HEK293 (cell line): ENCODE data around the gene GNLY.

ENCODE experiments used
- EGR2 ChIP-seq: fragments of 450-650 bp; formaldehyde crosslinking; IDR thresholded peaks from 2 replicates; pipeline ENCODE4 v1.5.1; 2016; ENCODE audit warnings: low read depth, missing biosample characterization, missing genetic modification characterization
- GLIS1 ChIP-seq: fragments of 450-650 bp; formaldehyde crosslinking; IDR thresholded peaks from 2 replicates; pipeline ENCODE4 v1.5.1; 2016; ENCODE audit warnings: missing biosample characterization, missing genetic modification characterization
- KLF17 ChIP-seq: fragments of 450-650 bp; formaldehyde crosslinking; IDR thresholded peaks from 2 replicates; pipeline ENCODE4 v1.5.1; 2016; ENCODE audit warnings: missing biosample characterization, missing genetic modification characterization
- KLF9 ChIP-seq: fragments of 450-650 bp; formaldehyde crosslinking; IDR thresholded peaks from 2 replicates; pipeline ENCODE4 v1.5.1; 2016; ENCODE audit warnings: missing biosample characterization, missing genetic modification characterization, low read depth
- OSR2 ChIP-seq: fragments of 450-650 bp; formaldehyde crosslinking; IDR thresholded peaks from 2 replicates; pipeline ENCODE4 v1.5.1; 2016; ENCODE audit warnings: missing biosample characterization, missing genetic modification characterization
- PRDM1 ChIP-seq: fragments of 450-650 bp; formaldehyde crosslinking; IDR thresholded peaks from 2 replicates; pipeline ENCODE4; 2016; ENCODE audit warnings: missing biosample characterization, missing genetic modification characterization
- SETDB1 ChIP-seq: IDR thresholded peaks from one replicate; pipeline ENCODE4 v1.6.1; 2017; ENCODE audit warnings: mild to moderate bottlenecking, low read length, moderate library complexity, mixed read lengths; ENCODE audit not compliant: insufficient read length
- SP2 ChIP-seq: fragments of 450-650 bp; formaldehyde crosslinking; IDR thresholded peaks from 2 replicates; pipeline ENCODE4 v1.5.1; 2016; ENCODE audit warnings: missing biosample characterization, missing genetic modification characterization
- ZBTB8A ChIP-seq: fragments of 450-650 bp; formaldehyde crosslinking; IDR thresholded peaks from 2 replicates; pipeline ENCODE4 v1.5.1; 2016; ENCODE audit warnings: missing biosample characterization, missing genetic modification characterization
- ZIC2 ChIP-seq: fragments of 450-650 bp; formaldehyde crosslinking; IDR thresholded peaks from 2 replicates; pipeline ENCODE4 v1.5.1; 2016; ENCODE audit warnings: missing biosample characterization, missing genetic modification characterization
- ZNF302 ChIP-seq: fragments of 450-650 bp; formaldehyde crosslinking; IDR thresholded peaks from 2 replicates; pipeline ENCODE4 v1.5.1; 2016; ENCODE audit warnings: missing biosample characterization, missing genetic modification characterization, low read depth
- ZNF398 ChIP-seq: fragments of 450-650 bp; formaldehyde crosslinking; IDR thresholded peaks from 2 replicates; pipeline ENCODE4 v1.5.1; 2017; ENCODE audit warnings: missing biosample characterization, missing genetic modification characterization
- ZNF473 ChIP-seq: fragments of 450-650 bp; formaldehyde crosslinking; IDR thresholded peaks from 2 replicates; pipeline ENCODE4 v1.5.1; 2017; ENCODE audit warnings: missing biosample characterization, missing genetic modification characterization
- ZNF48 ChIP-seq: fragments of 450-650 bp; formaldehyde crosslinking; IDR thresholded peaks from 2 replicates; pipeline ENCODE4 v1.5.1; 2016; ENCODE audit warnings: missing biosample characterization, missing genetic modification characterization
- ZNF488 ChIP-seq: fragments of 450-650 bp; formaldehyde crosslinking; IDR thresholded peaks from 2 replicates; pipeline ENCODE4 v1.5.1; 2016; ENCODE audit warnings: missing biosample characterization, missing genetic modification characterization
- ZNF529 ChIP-seq: fragments of 450-650 bp; formaldehyde crosslinking; IDR thresholded peaks from 2 replicates; pipeline ENCODE4 v1.5.1; 2017; ENCODE audit warnings: missing genetic modification characterization, missing biosample characterization; ENCODE audit not compliant: insufficient replicate concordance
- ZNF555 ChIP-seq: fragments of 450-650 bp; formaldehyde crosslinking; conservative IDR thresholded peaks from 2 replicates; pipeline ENCODE4 v1.5.1; 2017; ENCODE audit warnings: missing biosample characterization, mild to moderate bottlenecking, missing genetic modification characterization, inconsistent platforms
- ZNF571 ChIP-seq: fragments of 450-650 bp; formaldehyde crosslinking; IDR thresholded peaks from 2 replicates; pipeline ENCODE4 v1.5.0; 2017; ENCODE audit warnings: missing biosample characterization, missing genetic modification characterization
- ZNF624 ChIP-seq: fragments of 450-650 bp; formaldehyde crosslinking; IDR thresholded peaks from 2 replicates; pipeline ENCODE4 v1.5.1; 2017; ENCODE audit warnings: missing biosample characterization, missing genetic modification characterization
- ZNF629 ChIP-seq: fragments of 450-650 bp; formaldehyde crosslinking; IDR thresholded peaks from 2 replicates; pipeline ENCODE4 v1.5.1; 2017; ENCODE audit warnings: missing biosample characterization, missing genetic modification characterization
- ZNF677 ChIP-seq: fragments of 450-650 bp; IDR thresholded peaks from 2 replicates; pipeline ENCODE4 v1.5.0; 2018; ENCODE audit warnings: missing biosample characterization, mild to moderate bottlenecking, missing genetic modification characterization, moderate library complexity
- ZNF768 ChIP-seq: fragments of 450-650 bp; formaldehyde crosslinking; IDR thresholded peaks from 2 replicates; pipeline ENCODE4 v1.5.1; 2018; ENCODE audit warnings: missing biosample characterization, mild to moderate bottlenecking, missing genetic modification characterization
- ZNF843 ChIP-seq: fragments of 450-650 bp; formaldehyde crosslinking; IDR thresholded peaks from 2 replicates; pipeline ENCODE4 v1.5.1; 2016; ENCODE audit warnings: missing biosample characterization, missing genetic modification characterization
- ZXDB ChIP-seq: fragments of 450-650 bp; formaldehyde crosslinking; IDR thresholded peaks from 2 replicates; pipeline ENCODE4 v1.5.1; 2016; ENCODE audit warnings: missing biosample characterization, missing genetic modification characterization
- TF ChIP-seq, protein P1 (sequence below): fragments of 450-650 bp; formaldehyde crosslinking; IDR thresholded peaks from 2 replicates; pipeline ENCODE4 v1.5.1; 2016; ENCODE audit warnings: missing biosample characterization, missing genetic modification characterization
- TF ChIP-seq, protein P2 (sequence below): fragments of 450-650 bp; formaldehyde crosslinking; IDR thresholded peaks from 2 replicates; pipeline ENCODE4 v1.5.1; 2016; ENCODE audit warnings: missing biosample characterization, missing genetic modification characterization, borderline replicate concordance

GNLY gene

DNA sequence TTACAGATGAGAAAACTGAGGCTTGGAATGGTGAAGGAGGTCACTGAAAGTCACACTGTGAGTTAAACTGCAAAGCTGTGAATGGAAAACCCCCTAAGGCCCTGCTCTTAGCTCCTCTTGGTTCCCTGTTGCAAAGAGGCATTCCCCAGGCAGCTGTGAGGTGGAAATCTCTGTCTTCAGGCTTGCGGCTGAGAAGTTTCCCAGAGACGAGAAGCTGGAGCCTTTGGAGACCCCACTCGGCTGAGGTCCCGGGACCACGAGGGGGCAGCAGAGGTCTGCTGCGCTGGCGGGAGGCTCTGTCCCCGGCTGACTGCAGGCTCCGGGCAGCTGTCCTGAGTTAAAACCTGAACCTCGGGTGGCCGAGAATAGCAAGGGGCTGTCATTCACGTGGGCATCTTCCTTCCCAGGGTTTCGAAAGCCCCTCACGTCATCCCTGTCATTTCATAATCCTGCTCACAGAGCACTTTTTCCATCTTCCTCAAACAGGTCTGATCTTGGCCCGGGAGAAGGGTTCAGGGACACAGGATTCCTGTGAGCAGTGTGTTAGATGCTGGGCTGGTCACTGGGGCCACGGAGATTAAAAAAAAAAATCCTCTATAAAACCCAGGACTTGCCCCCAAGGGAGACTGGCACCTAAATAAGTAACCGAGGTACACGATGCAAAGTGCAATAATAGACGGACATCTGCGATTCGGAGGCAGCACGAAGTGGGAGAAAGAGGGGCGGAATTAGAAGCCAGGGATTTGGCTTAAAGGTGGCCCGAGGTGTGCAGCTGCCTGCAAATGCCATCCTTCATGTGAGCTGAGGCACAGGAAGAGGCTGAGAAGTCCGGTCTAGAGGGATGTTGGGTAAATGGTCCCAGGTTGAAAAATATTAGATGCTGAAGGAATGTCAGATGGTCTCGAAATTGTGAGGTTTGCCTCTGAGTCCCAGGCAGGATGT lies 35.0 kb downstream of the GNLY start (continued):
- no peak for TF ChIP-seq ZNF488 (tag by site-specific recombination)
- no peak for TF ChIP-seq ZNF677 (tag by site-specific recombination)
- peak; percentile 10; the same call in 1 of the 2 replicates for TF ChIP-seq GLIS1
- TF ChIP-seq, protein P1, sequence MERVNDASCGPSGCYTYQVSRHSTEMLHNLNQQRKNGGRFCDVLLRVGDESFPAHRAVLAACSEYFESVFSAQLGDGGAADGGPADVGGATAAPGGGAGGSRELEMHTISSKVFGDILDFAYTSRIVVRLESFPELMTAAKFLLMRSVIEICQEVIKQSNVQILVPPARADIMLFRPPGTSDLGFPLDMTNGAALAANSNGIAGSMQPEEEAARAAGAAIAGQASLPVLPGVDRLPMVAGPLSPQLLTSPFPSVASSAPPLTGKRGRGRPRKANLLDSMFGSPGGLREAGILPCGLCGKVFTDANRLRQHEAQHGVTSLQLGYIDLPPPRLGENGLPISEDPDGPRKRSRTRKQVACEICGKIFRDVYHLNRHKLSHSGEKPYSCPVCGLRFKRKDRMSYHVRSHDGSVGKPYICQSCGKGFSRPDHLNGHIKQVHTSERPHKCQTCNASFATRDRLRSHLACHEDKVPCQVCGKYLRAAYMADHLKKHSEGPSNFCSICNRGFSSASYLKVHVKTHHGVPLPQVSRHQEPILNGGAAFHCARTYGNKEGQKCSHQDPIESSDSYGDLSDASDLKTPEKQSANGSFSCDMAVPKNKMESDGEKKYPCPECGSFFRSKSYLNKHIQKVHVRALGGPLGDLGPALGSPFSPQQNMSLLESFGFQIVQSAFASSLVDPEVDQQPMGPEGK (tag by site-specific recombination) = no peak
- TF ChIP-seq PRDM1 = no peak
- no peak for TF ChIP-seq ZNF843
- no peak for TF ChIP-seq EGR2 (tag by site-specific recombination)
- no peak for TF ChIP-seq ZNF529 (tag by site-specific recombination)
- TF ChIP-seq ZNF629 (tag by site-specific recombination) = no peak
- no peak for TF ChIP-seq SETDB1
- no peak for TF ChIP-seq ZNF302 (tag by site-specific recombination)
- no peak for TF ChIP-seq KLF17 (tag by site-specific recombination)
- TF ChIP-seq ZNF571 = no peak
- no peak for TF ChIP-seq ZIC2 (tag by site-specific recombination)
- no peak for TF ChIP-seq ZNF555 (tag by site-specific recombination)
- no peak for TF ChIP-seq KLF9
- TF ChIP-seq ZNF48 (tag by site-specific recombination) = no peak
- TF ChIP-seq, protein P2, sequence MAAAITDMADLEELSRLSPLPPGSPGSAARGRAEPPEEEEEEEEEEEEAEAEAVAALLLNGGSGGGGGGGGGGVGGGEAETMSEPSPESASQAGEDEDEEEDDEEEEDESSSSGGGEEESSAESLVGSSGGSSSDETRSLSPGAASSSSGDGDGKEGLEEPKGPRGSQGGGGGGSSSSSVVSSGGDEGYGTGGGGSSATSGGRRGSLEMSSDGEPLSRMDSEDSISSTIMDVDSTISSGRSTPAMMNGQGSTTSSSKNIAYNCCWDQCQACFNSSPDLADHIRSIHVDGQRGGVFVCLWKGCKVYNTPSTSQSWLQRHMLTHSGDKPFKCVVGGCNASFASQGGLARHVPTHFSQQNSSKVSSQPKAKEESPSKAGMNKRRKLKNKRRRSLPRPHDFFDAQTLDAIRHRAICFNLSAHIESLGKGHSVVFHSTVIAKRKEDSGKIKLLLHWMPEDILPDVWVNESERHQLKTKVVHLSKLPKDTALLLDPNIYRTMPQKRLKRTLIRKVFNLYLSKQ = no peak
- TF ChIP-seq ZNF624 (tag by site-specific recombination) = no peak
- TF ChIP-seq ZXDB (tag by site-specific recombination) = no peak
- no peak for TF ChIP-seq ZNF473 (tag by site-specific recombination)
- no peak for TF ChIP-seq SP2 (tag by site-specific recombination)
- no peak for TF ChIP-seq ZNF398 (tag by site-specific recombination)
- TF ChIP-seq OSR2 (tag by site-specific recombination) = no peak
- TF ChIP-seq ZNF768 (tag by site-specific recombination) = no peak
- no peak for TF ChIP-seq ZBTB8A
